Heart left ventricle (tissue), 13 donors: ENCODE data around the gene PTCD1.

ENCODE experiments used
- POLR2A ChIP-seq, 2 donors: fragments of 450-650 bp; IDR thresholded peaks; one replicate each; pipeline ENCODE4 v1.6.1; 2017; ENCODE audit warnings: antibody characterized with exemption in 2 of 2, mild to moderate bottlenecking in 2 of 2, moderate library complexity in 2 of 2
- TF ChIP-seq, protein P1 (sequence below), 12 donors: fragments of 200-600 bp; sonication (generic) in 4 of 12; IDR thresholded peaks; one replicate each; pipeline versions ENCODE4 v1.5.0 to v1.8.0; 2018 to 2022; ENCODE audit warnings: antibody characterized with exemption in 12 of 12, mild to moderate bottlenecking in 5 of 12
- donor health status: ischemic (EF 13 %, LVEDD 7.1; RV severe dilation, severe dysfunction).
- donor health status: DM: no; HTN: yes; CAD: no.
- donor health status: DM: no; HTN: no; CAD: no.
- donor health status: ischemic (EF 25% LVEDD 6.9; RV normal size, moderate dysfunction).
- donor health status: ischemic (EF 25% LVEDD 5.7; RV mildly dilated, moderate dysfunction).
- donor health status: ischemic (EF 35%, LVEDD 5.7; RV mildly dilated, moderate dysfunction).
- donor health status: nonischemic (EF 11% LVEDD 7.7; RV severe dilation, severe dysfunction).
- donor health status: DM: yes; HTN: yes; CAD: no.
- donor health status: PGD.
- donor health status: ischemic (EF 29% LVEDD 5.4; RV normal size, mild dysfunction).
- donor health status: nonischemic (EF 23%, LVEDD 6.1; RV moderate dilation, normal function).

DNA sequence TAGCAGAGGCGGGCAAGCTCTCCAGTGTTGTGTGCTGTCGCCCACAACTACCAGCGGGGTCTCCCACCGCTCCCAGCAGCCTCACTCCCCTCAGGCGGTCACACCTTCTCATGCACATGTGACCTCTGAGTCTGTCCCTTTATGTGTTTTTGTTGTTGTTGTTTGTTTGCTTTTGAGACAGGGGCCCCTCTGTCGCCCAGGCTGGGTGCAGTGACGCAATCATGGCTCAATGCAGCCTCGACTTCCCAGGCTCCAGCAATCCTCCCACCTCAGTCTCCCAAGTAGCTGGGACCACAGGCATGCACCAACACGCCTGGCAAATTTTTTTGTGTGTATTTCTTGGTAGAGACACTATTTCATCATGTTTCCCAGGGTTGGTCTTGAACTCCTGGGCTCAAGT is 1.6 kb upstream of the PTCD1 start:
- TF ChIP-seq, protein P1, sequence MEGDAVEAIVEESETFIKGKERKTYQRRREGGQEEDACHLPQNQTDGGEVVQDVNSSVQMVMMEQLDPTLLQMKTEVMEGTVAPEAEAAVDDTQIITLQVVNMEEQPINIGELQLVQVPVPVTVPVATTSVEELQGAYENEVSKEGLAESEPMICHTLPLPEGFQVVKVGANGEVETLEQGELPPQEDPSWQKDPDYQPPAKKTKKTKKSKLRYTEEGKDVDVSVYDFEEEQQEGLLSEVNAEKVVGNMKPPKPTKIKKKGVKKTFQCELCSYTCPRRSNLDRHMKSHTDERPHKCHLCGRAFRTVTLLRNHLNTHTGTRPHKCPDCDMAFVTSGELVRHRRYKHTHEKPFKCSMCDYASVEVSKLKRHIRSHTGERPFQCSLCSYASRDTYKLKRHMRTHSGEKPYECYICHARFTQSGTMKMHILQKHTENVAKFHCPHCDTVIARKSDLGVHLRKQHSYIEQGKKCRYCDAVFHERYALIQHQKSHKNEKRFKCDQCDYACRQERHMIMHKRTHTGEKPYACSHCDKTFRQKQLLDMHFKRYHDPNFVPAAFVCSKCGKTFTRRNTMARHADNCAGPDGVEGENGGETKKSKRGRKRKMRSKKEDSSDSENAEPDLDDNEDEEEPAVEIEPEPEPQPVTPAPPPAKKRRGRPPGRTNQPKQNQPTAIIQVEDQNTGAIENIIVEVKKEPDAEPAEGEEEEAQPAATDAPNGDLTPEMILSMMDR (IDR thresholded peaks at IDR 0.05): no peak
- TF ChIP-seq POLR2A (IDR thresholded peaks at IDR 0.05): no peak
